HEK293 (cell line): ENCODE measurements around the gene SERPINB6.
A peak's percentile ranks its signal among the peaks of the same experiment; 100 is the strongest.

Experiments
- CTCF ChIA-PET: fragments of 350-600 bp; formaldehyde crosslinking; extraction: SDS; loops from one replicate; lab custom pipeline; 2021; ENCODE audit warnings: antibody characterized with exemption; lab: Yijun Ruan, JAX
- POLR2A ChIA-PET: fragments of 300-600 bp; formaldehyde crosslinking; extraction: SDS; loops from one replicate; lab custom pipeline; 2020; ENCODE audit warnings: antibody characterized with exemption, inconsistent platforms; lab: Yijun Ruan, JAX
- H3K27ac ChIP-seq: fragments of 200-500 bp; sonication (Bioruptor generic); 2 replicates; pipeline ENCODE4 v1.5.1; 2014; ENCODE audit warnings: low read depth, low read length, control low read depth, inconsistent platforms; ENCODE audit errors: extremely low read depth
- H3K36me3 ChIP-seq, 2 experiments: fragments of 200-500 bp in 1 of 2; sonication (Bioruptor generic) in 1 of 2; 1 replicate in 1 of 2; 2 replicates in 1 of 2; pipeline ENCODE4 v1.5.1; 2014 to 2017; ENCODE audit warnings: inconsistent platforms in 2 of 2, low read length in 2 of 2; ENCODE audit not compliant: control insufficient read depth in 2 of 2, insufficient read depth in 1 of 2
- H3K4me1 ChIP-seq: fragments of 200-500 bp; sonication (Bioruptor generic); 2 replicates; pipeline ENCODE4 v1.5.1; 2014; ENCODE audit warnings: mild to moderate bottlenecking, low read length, inconsistent platforms; ENCODE audit not compliant: control insufficient read depth, insufficient read depth
- H3K4me3 ChIP-seq: 2 replicates; pipeline ENCODE4 v1.5.1; 2011; ENCODE audit warnings: low read depth, mild to moderate bottlenecking, control low read depth, low read length, moderate library complexity
- H3K9me3 ChIP-seq: fragments of 200-500 bp; sonication (Bioruptor generic); 2 replicates; pipeline ENCODE4 v1.5.1; 2014; ENCODE audit warnings: low read depth, low read length, inconsistent platforms; ENCODE audit not compliant: control insufficient read depth, insufficient read depth
- EGR2 ChIP-seq: fragments of 450-650 bp; formaldehyde crosslinking; IDR thresholded peaks from 2 replicates; pipeline ENCODE4 v1.5.1; 2016; ENCODE audit warnings: low read depth, missing biosample characterization, missing genetic modification characterization
- KLF8 ChIP-seq: fragments of 450-650 bp; formaldehyde crosslinking; IDR thresholded peaks from 2 replicates; pipeline ENCODE4 v1.5.1; 2016; ENCODE audit warnings: missing biosample characterization, missing genetic modification characterization
- SALL2 ChIP-seq: fragments of 450-650 bp; formaldehyde crosslinking; IDR thresholded peaks from 2 replicates; pipeline ENCODE4 v1.5.0; 2017; ENCODE audit warnings: missing biosample characterization, mild to moderate bottlenecking, missing genetic modification characterization, borderline replicate concordance
- WT1 ChIP-seq: fragments of 450-650 bp; formaldehyde crosslinking; IDR thresholded peaks from 2 replicates; pipeline ENCODE4 v1.5.1; 2016; ENCODE audit warnings: missing biosample characterization, missing genetic modification characterization
- YY2 ChIP-seq: fragments of 450-650 bp; formaldehyde crosslinking; IDR thresholded peaks from 2 replicates; pipeline ENCODE4 v1.5.1; 2016; ENCODE audit warnings: missing biosample characterization, missing genetic modification characterization
- ZNF175 ChIP-seq: fragments of 450-650 bp; formaldehyde crosslinking; IDR thresholded peaks from 2 replicates; pipeline ENCODE4 v1.5.1; 2016; ENCODE audit warnings: missing biosample characterization, missing genetic modification characterization
- ZNF202 ChIP-seq: fragments of 450-650 bp; formaldehyde crosslinking; IDR thresholded peaks from 2 replicates; pipeline ENCODE4 v1.5.1; 2016; ENCODE audit warnings: missing biosample characterization, missing genetic modification characterization, borderline replicate concordance
- ZNF23 ChIP-seq: fragments of 450-650 bp; formaldehyde crosslinking; IDR thresholded peaks from 2 replicates; pipeline ENCODE4 v1.5.1; 2016; ENCODE audit warnings: missing biosample characterization, missing genetic modification characterization, borderline replicate concordance
- ZNF266 ChIP-seq: fragments of 450-650 bp; formaldehyde crosslinking; IDR thresholded peaks from 2 replicates; pipeline ENCODE4 v1.5.1; 2016; ENCODE audit warnings: missing biosample characterization, missing genetic modification characterization, low read depth
- ZNF366 ChIP-seq: fragments of 450-650 bp; formaldehyde crosslinking; conservative IDR thresholded peaks from 2 replicates; pipeline ENCODE4 v1.5.1; 2016; ENCODE audit warnings: missing biosample characterization, missing genetic modification characterization
- ZNF426 ChIP-seq: fragments of 450-650 bp; formaldehyde crosslinking; IDR thresholded peaks from 2 replicates; pipeline ENCODE4 v1.5.1; 2017; ENCODE audit warnings: missing biosample characterization, missing genetic modification characterization, mild to moderate bottlenecking, inconsistent platforms, moderate library complexity
- ZNF530 ChIP-seq: fragments of 450-650 bp; formaldehyde crosslinking; IDR thresholded peaks from 2 replicates; pipeline ENCODE4 v1.5.1; 2016; ENCODE audit warnings: low read depth, missing biosample characterization, missing genetic modification characterization
- ZNF600 ChIP-seq: fragments of 450-650 bp; formaldehyde crosslinking; IDR thresholded peaks from 2 replicates; pipeline ENCODE4 v1.5.1; 2016; ENCODE audit warnings: missing biosample characterization, missing genetic modification characterization
- ZNF664 ChIP-seq: fragments of 450-650 bp; formaldehyde crosslinking; IDR thresholded peaks from 2 replicates; pipeline ENCODE4 v1.5.1; 2016; ENCODE audit warnings: missing biosample characterization, missing genetic modification characterization
- ZNF707 ChIP-seq: fragments of 450-650 bp; formaldehyde crosslinking; IDR thresholded peaks from 2 replicates; pipeline ENCODE4 v1.5.1; 2016; ENCODE audit warnings: missing biosample characterization, missing genetic modification characterization
- ZNF777 ChIP-seq: fragments of 450-650 bp; formaldehyde crosslinking; IDR thresholded peaks from 2 replicates; pipeline ENCODE4 v1.5.1; 2017; ENCODE audit warnings: missing biosample characterization, missing genetic modification characterization, borderline replicate concordance
- ZSCAN23 ChIP-seq: fragments of 450-650 bp; formaldehyde crosslinking; IDR thresholded peaks from 2 replicates; pipeline ENCODE4 v1.5.1; 2016; ENCODE audit warnings: missing biosample characterization, missing genetic modification characterization
- TF ChIP-seq, protein P1 (sequence below): fragments of 450-650 bp; formaldehyde crosslinking; IDR thresholded peaks from 2 replicates; pipeline ENCODE4 v1.5.1; 2016; ENCODE audit warnings: missing biosample characterization, missing genetic modification characterization
- TF ChIP-seq, protein P2 (sequence below): fragments of 450-650 bp; formaldehyde crosslinking; IDR thresholded peaks from 2 replicates; pipeline ENCODE4 v1.5.1; 2016; ENCODE audit warnings: missing biosample characterization, missing genetic modification characterization
- TF ChIP-seq, protein P3 (sequence below): sonication (generic); formaldehyde crosslinking; IDR thresholded peaks from 2 replicates; pipeline ENCODE4 v1.8.1; 2022; ENCODE audit warnings: mild to moderate bottlenecking, moderate library complexity, missing genetic modification reagents
- TF ChIP-seq, protein P4 (sequence below): fragments of 450-650 bp; formaldehyde crosslinking; IDR thresholded peaks from 2 replicates; pipeline ENCODE4 v1.5.1; 2016; ENCODE audit warnings: missing biosample characterization, missing genetic modification characterization

Gene SERPINB6

DNA sequence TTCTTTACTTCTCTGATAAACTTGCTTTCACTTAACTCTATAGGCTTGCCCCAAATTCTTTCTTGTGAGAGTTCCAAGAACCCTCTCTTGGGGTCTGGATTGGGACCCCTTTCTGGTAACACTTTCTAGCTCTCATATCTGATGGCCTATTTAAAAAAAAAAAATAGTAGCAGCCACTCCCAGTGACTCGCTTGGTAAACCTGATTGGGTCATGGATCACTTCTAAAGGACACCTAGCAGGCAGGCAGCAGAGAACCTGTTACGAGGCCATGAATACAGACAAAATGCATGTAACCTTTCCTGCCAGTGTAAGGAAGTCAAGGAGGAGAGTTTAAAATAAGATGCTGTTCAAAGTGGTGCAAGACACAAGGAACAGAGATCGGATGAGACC is 9.1 kb upstream of the SERPINB6 start:
- peaks cover 6% of the 10 kb centered on the region for H3K4me1 ChIP-seq
- ChIA-PET POLR2A (interaction anchor here (1.8 to 2.0 kb wide), 2 partner anchors 9 kb away, joined by 8 read pairs; partner anchors contain the start of gene SERPINB6), CTCF (interaction anchor here (0.6 to 2.3 kb wide), 6 partner anchors 9 to 82 kb away, joined by 3 to 8 read pairs (median 4); partner anchors contain the start of gene SERPINB6)
- no peak overlapping the region for H3K27ac ChIP-seq
- no peak overlapping the region for H3K4me3 ChIP-seq
- H3K9me3 ChIP-seq: no peaks in the 10 kb centered on the region
- no peaks in the 10 kb centered on the region for H3K36me3 ChIP-seq
- TF ChIP-seq ZNF600 (tag by site-specific recombination) (no peak), WT1 (tag by site-specific recombination) (no peak), ZNF707 (no peak), ZSCAN23 (tag by site-specific recombination) (no peak), EGR2 (tag by site-specific recombination) (no peak), ZNF266 (tag by site-specific recombination) (no peak), ZNF426 (no peak), ZNF23 (tag by site-specific recombination) (no peak), KLF8 (tag by site-specific recombination) (no peak), ZNF530 (tag by site-specific recombination) (no peak), ZNF664 (tag by site-specific recombination) (no peak), ZNF366 (tag by site-specific recombination) (no peak), ZNF175 (tag by site-specific recombination) (no peak), SALL2 (tag by site-specific recombination) (no peak), ZNF202 (tag by site-specific recombination) (no peak), ZNF777 (tag by site-specific recombination) (no peak)
- TF ChIP-seq, protein P1, sequence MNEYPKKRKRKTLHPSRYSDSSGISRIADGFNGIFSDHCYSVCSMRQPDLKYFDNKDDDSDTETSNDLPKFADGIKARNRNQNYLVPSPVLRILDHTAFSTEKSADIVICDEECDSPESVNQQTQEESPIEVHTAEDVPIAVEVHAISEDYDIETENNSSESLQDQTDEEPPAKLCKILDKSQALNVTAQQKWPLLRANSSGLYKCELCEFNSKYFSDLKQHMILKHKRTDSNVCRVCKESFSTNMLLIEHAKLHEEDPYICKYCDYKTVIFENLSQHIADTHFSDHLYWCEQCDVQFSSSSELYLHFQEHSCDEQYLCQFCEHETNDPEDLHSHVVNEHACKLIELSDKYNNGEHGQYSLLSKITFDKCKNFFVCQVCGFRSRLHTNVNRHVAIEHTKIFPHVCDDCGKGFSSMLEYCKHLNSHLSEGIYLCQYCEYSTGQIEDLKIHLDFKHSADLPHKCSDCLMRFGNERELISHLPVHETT: no peak
- TF ChIP-seq, protein P2, sequence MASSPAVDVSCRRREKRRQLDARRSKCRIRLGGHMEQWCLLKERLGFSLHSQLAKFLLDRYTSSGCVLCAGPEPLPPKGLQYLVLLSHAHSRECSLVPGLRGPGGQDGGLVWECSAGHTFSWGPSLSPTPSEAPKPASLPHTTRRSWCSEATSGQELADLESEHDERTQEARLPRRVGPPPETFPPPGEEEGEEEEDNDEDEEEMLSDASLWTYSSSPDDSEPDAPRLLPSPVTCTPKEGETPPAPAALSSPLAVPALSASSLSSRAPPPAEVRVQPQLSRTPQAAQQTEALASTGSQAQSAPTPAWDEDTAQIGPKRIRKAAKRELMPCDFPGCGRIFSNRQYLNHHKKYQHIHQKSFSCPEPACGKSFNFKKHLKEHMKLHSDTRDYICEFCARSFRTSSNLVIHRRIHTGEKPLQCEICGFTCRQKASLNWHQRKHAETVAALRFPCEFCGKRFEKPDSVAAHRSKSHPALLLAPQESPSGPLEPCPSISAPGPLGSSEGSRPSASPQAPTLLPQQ (tag by site-specific recombination): no peak
- TF ChIP-seq, protein P3, sequence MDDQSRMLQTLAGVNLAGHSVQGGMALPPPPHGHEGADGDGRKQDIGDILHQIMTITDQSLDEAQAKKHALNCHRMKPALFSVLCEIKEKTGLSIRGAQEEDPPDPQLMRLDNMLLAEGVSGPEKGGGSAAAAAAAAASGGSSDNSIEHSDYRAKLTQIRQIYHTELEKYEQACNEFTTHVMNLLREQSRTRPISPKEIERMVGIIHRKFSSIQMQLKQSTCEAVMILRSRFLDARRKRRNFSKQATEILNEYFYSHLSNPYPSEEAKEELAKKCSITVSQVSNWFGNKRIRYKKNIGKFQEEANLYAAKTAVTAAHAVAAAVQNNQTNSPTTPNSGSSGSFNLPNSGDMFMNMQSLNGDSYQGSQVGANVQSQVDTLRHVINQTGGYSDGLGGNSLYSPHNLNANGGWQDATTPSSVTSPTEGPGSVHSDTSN: no peak
- TF ChIP-seq, protein P4, sequence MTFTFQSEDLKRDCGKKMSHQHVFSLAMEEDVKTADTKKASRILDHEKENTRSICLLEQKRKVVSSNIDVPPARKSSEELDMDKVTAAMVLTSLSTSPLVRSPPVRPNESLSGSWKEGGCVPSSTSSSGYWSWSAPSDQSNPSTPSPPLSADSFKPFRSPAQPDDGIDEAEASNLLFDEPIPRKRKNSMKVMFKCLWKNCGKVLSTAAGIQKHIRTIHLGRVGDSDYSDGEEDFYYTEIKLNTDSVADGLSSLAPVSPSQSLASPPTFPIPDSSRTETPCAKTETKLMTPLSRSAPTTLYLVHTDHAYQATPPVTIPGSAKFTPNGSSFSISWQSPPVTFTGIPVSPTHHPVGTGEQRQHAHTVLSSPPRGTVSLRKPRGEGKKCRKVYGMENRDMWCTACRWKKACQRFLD (tag by site-specific recombination): no peak
- TF ChIP-seq, all 188 proteins: peak for 0

DNA sequence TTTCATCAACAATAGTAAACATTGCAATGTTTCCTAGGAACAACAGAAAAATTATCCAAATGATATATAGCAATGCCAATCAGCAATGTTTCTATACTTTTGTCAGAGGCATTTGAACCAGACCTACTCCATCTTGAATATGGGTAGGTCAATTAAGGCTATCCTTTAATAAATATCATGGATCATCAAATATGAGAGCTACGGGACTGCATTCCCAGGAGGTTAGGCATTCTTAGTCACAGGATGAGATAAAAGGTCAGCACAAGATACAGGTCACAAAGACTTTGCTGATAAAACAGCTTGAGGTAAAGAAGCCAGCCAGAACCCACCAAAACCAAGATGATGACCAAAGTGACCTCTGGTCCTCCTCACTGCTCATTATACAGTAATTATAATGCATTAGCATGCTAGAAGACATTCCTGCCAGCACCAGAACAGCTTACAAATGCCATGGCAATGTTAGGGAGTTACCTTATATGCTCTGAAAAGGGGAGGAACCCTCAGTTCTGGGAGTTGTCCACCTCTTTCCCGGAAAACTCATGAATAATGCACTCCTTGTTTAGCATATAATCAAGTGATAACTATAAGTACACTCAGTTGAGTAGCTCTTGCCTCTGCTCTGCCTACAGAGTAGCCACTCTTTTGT is 8.6 kb upstream of the SERPINB6 start:
- H3K4me1 ChIP-seq: peaks cover 1% of the 10 kb centered on the region
- H3K9me3 ChIP-seq: no peaks in the 10 kb centered on the region
- ChIA-PET CTCF (interaction anchor here (0.7 to 2.3 kb wide), 6 partner anchors 8 to 213 kb away, joined by 3 to 8 read pairs (median 5); partner anchors contain the start of gene SERPINB6), POLR2A (interaction anchor here (1.8 to 2.0 kb wide), 2 partner anchors 8 to 9 kb away, joined by 8 read pairs; partner anchors contain the start of gene SERPINB6)
- peak; percentile 90 for TF ChIP-seq WT1 (tag by site-specific recombination)
- TF ChIP-seq YY2 (tag by site-specific recombination): no peak
- H3K36me3 ChIP-seq: no peaks in the 10 kb centered on the region
- H3K27ac ChIP-seq: no peak overlapping the region
- no peak overlapping the region for H3K4me3 ChIP-seq
